NCI-H146 treated with DMSO at 0.1 percent for 48 hours (cell line): ENCODE measurements around the gene PIK3R5.
A peak's percentile ranks its signal among the peaks of the same experiment; 100 is the strongest.
"Not testable (repeated sequence)": the region's sequence is repeated elsewhere in the genome, so short reads cannot be mapped to it uniquely, and the experiment has no call there.

Experiments used
- DNase-seq: peaks from one replicate; lab custom pipeline; 2025; ENCODE audit not compliant: unreplicated experiment; lab: John Stamatoyannopoulos, UW

PIK3R5 gene

GRCh38 chr17:8988263-8988935, 22.9 kb upstream of the PIK3R5 start:
- DNase-seq = not testable (repeated sequence)

- no peak for DNase-seq
Measured at GRCh38 chr17:8986295-8986694, 20.8 kb upstream of the PIK3R5 start.

- no peak for DNase-seq
Measured at GRCh38 chr17:8985054-8985701, 19.7 kb upstream of the PIK3R5 start.

- not testable (repeated sequence) for DNase-seq
Measured at GRCh38 chr17:8984225-8984624, 18.7 kb upstream of the PIK3R5 start.

- no peak for DNase-seq
Measured at GRCh38 chr17:8981443-8981842, 15.9 kb upstream of the PIK3R5 start.

GRCh38 chr17:8979715-8980114, 14.2 kb upstream of the PIK3R5 start:
- DNase-seq = no peak

- peak; percentile 56 for DNase-seq
Measured at GRCh38 chr17:8976638-8977037, 11.1 kb upstream of the PIK3R5 start.

- DNase-seq = no peak
Measured at GRCh38 chr17:8975091-8975725, 9.7 kb upstream of the PIK3R5 start.

- DNase-seq = no peak
Measured at GRCh38 chr17:8969901-8970300, 4.4 kb upstream of the PIK3R5 start.

- DNase-seq = no peak
Measured at GRCh38 chr17:8968503-8968902, 3.0 kb upstream of the PIK3R5 start.

GRCh38 chr17:8967861-8968260, 2.4 kb upstream of the PIK3R5 start:
- DNase-seq = no peak

- DNase-seq = no peak
Measured at GRCh38 chr17:8966926-8967325, 1.4 kb upstream of the PIK3R5 start.

GRCh38 chr17:8964801-8965393, 610 bp downstream of the PIK3R5 start:
- DNase-seq = no peak

- no peak for DNase-seq
Measured at GRCh38 chr17:8963647-8964258, 1.8 kb downstream of the PIK3R5 start.

GRCh38 chr17:8963014-8963413, 2.5 kb downstream of the PIK3R5 start:
- no peak for DNase-seq

GRCh38 chr17:8961829-8962228, 3.7 kb downstream of the PIK3R5 start:
- DNase-seq = no peak

- no peak for DNase-seq
Measured at GRCh38 chr17:8960325-8961140, 5.0 kb downstream of the PIK3R5 start.

GRCh38 chr17:8959312-8959918, 6.1 kb downstream of the PIK3R5 start:
- no peak for DNase-seq

- DNase-seq = no peak
Measured at GRCh38 chr17:8957721-8958120, 7.8 kb downstream of the PIK3R5 start.

GRCh38 chr17:8956465-8956902, 9.0 kb downstream of the PIK3R5 start:
- no peak for DNase-seq
